Stimulated activated CD4-positive, alpha-beta T cell treated with anti-CD3 and anti-CD28 coated beads, TNF-alpha, amount 100 ng/mL, for 1 hour (primary cell): ENCODE data around the gene MYL4.
"Not testable (repeated sequence)": the region's sequence is repeated elsewhere in the genome, so short reads cannot be mapped to it uniquely, and the experiment has no call there.

ENCODE experiments used
- DNase-seq, 3 donors: peaks; one replicate each; pipeline ENCODE4 v3.0.0-alpha.2; 2020; ENCODE audit warnings: low read depth in 3 of 3, low spot score in 1 of 3

Gene MYL4

GRCh38 chr17:47269561-47270280, 60.6 kb downstream of the MYL4 start:
- not testable (repeated sequence) for DNase-seq

- no peak for DNase-seq
Observed at GRCh38 chr17:47270946-47271705, 62.0 kb downstream of the MYL4 start.

- no peak for DNase-seq
Observed at GRCh38 chr17:47272491-47272890, 63.3 kb downstream of the MYL4 start.

- DNase-seq, result no peak
Observed at GRCh38 chr17:47273245-47273644, 64.1 kb downstream of the MYL4 start.
